ENCODE data around the gene KIZ.

Gene KIZ

GRCh38 chr20:21203088-21203656, 77.3 kb downstream of the KIZ start:
- TF ChIP-seq FOXP2 (optimal IDR thresholded peaks at IDR 0.05; ENCODE audit: borderline replicate concordance, extremely low read depth, extremely low read length, insufficient read depth) (no peak), POLR2AphosphoS5 (IDR thresholded peaks at IDR 0.05; ENCODE audit: low read depth, low read length) (no peak), TAF1 (IDR thresholded peaks at IDR 0.05; ENCODE audit: borderline replicate concordance, insufficient read depth, low read length) (no peak), REST (IDR thresholded peaks at IDR 0.05; ENCODE audit: insufficient read depth in 1 of 2, low read depth in 2 of 2, low read length in 2 of 2) (no peak), SIN3A (IDR thresholded peaks at IDR 0.05; ENCODE audit: borderline replicate concordance, insufficient read depth, low read length) (no peak)

GRCh38 chr20:21206584-21206983, 80.7 kb downstream of the KIZ start:
- TF ChIP-seq POLR2AphosphoS5 (IDR thresholded peaks at IDR 0.05; ENCODE audit: low read depth, low read length) (no peak), SIN3A (IDR thresholded peaks at IDR 0.05; ENCODE audit: borderline replicate concordance, insufficient read depth, low read length) (no peak), FOXP2 (optimal IDR thresholded peaks at IDR 0.05; ENCODE audit: borderline replicate concordance, extremely low read depth, extremely low read length, insufficient read depth) (no peak), REST (IDR thresholded peaks at IDR 0.05; ENCODE audit: insufficient read depth in 1 of 2, low read depth in 2 of 2, low read length in 2 of 2) (no peak), TAF1 (IDR thresholded peaks at IDR 0.05; ENCODE audit: borderline replicate concordance, insufficient read depth, low read length) (no peak)

- TF ChIP-seq REST (IDR thresholded peaks at IDR 0.05; ENCODE audit: insufficient read depth in 1 of 2, low read depth in 2 of 2, low read length in 2 of 2) (no peak), TAF1 (IDR thresholded peaks at IDR 0.05; ENCODE audit: borderline replicate concordance, insufficient read depth, low read length) (no peak), FOXP2 (optimal IDR thresholded peaks at IDR 0.05; ENCODE audit: borderline replicate concordance, extremely low read depth, extremely low read length, insufficient read depth) (no peak), POLR2AphosphoS5 (IDR thresholded peaks at IDR 0.05; ENCODE audit: low read depth, low read length) (no peak), SIN3A (IDR thresholded peaks at IDR 0.05; ENCODE audit: borderline replicate concordance, insufficient read depth, low read length) (no peak)
These were observed 83.1 kb downstream of the KIZ start for GRCh38 chr20:21208999-21209398.

GRCh38 chr20:21209668-21210067, 83.8 kb downstream of the KIZ start:
- no peak for TF ChIP-seq REST (IDR thresholded peaks at IDR 0.05; ENCODE audit: insufficient read depth in 1 of 2, low read depth in 2 of 2, low read length in 2 of 2)
- TF ChIP-seq POLR2AphosphoS5 (IDR thresholded peaks at IDR 0.05; ENCODE audit: low read depth, low read length) = no peak
- no peak for TF ChIP-seq FOXP2 (optimal IDR thresholded peaks at IDR 0.05; ENCODE audit: borderline replicate concordance, extremely low read depth, extremely low read length, insufficient read depth)
- no peak for TF ChIP-seq SIN3A (IDR thresholded peaks at IDR 0.05; ENCODE audit: borderline replicate concordance, insufficient read depth, low read length)
- TF ChIP-seq TAF1 (IDR thresholded peaks at IDR 0.05; ENCODE audit: borderline replicate concordance, insufficient read depth, low read length) = no peak

Data from PFSK-1 (cell line).